ENCODE data around the gene GNAL.

GNAL gene

GRCh38 chr18:11751341-11752115 lies 62.5 kb downstream of the GNAL start:
- no peak for DNase-seq
- in situ Hi-C loops (cut with MboI; ENCODE audit: low pct_unique_long_range_greater_than_20kb, low sequenced_read_pairs): no loop called here

GRCh38 chr18:11752116-11752911 lies 63.2 kb downstream of the GNAL start:
- DNase-seq: no peak
- in situ Hi-C loops (cut with MboI; ENCODE audit: low pct_unique_long_range_greater_than_20kb, low sequenced_read_pairs): no loop called here

- in situ Hi-C loops (cut with MboI; ENCODE audit: low pct_unique_long_range_greater_than_20kb, low sequenced_read_pairs): no loop called here
- no peak for DNase-seq
These were observed 65.9 kb downstream of the GNAL start for GRCh38 chr18:11754979-11755378.

GRCh38 chr18:11757084-11757590 lies 68.1 kb downstream of the GNAL start:
- DNase-seq: no peak
- in situ Hi-C loops (cut with MboI; ENCODE audit: low pct_unique_long_range_greater_than_20kb, low sequenced_read_pairs): no loop called here

GRCh38 chr18:11759456-11759855 lies 70.4 kb downstream of the GNAL start:
- no peak for DNase-seq
- in situ Hi-C loops (cut with MboI; ENCODE audit: low pct_unique_long_range_greater_than_20kb, low sequenced_read_pairs): no loop called here

- in situ Hi-C loops (cut with MboI; ENCODE audit: low pct_unique_long_range_greater_than_20kb, low sequenced_read_pairs): no loop called here
- no peak for DNase-seq
These were observed 71.6 kb downstream of the GNAL start for GRCh38 chr18:11760498-11761167.

- in situ Hi-C loops (cut with MboI; ENCODE audit: low pct_unique_long_range_greater_than_20kb, low sequenced_read_pairs): no loop called here
- DNase-seq: no peak
These were observed 72.5 kb downstream of the GNAL start for GRCh38 chr18:11761553-11761952.

- no peak for DNase-seq
- in situ Hi-C loops (cut with MboI; ENCODE audit: low pct_unique_long_range_greater_than_20kb, low sequenced_read_pairs): no loop called here
These were observed 73.4 kb downstream of the GNAL start for GRCh38 chr18:11762429-11762828.

GRCh38 chr18:11767329-11767728 lies 78.3 kb downstream of the GNAL start:
- DNase-seq: no peak
- in situ Hi-C loops (cut with MboI; ENCODE audit: low pct_unique_long_range_greater_than_20kb, low sequenced_read_pairs): no loop called here

GRCh38 chr18:11767935-11768334 lies 78.9 kb downstream of the GNAL start:
- in situ Hi-C loops (cut with MboI; ENCODE audit: low pct_unique_long_range_greater_than_20kb, low sequenced_read_pairs): no loop called here

GRCh38 chr18:11775436-11776174 lies 86.5 kb downstream of the GNAL start:
- in situ Hi-C loops (cut with MboI; ENCODE audit: low pct_unique_long_range_greater_than_20kb, low sequenced_read_pairs): no loop called here
- no peak for DNase-seq

More at GRCh38 chr18:11767935-11768334, 78.9 kb downstream of the GNAL start:
- DNase-seq: no peak

- in situ Hi-C loops (cut with MboI; ENCODE audit: low pct_unique_long_range_greater_than_20kb, low sequenced_read_pairs): no loop called here
- no peak for DNase-seq
These were observed 91.0 kb downstream of the GNAL start for GRCh38 chr18:11780042-11780441.

GRCh38 chr18:11783716-11784331 lies 94.8 kb downstream of the GNAL start:
- no peak for DNase-seq
- in situ Hi-C loops (cut with MboI; ENCODE audit: low pct_unique_long_range_greater_than_20kb, low sequenced_read_pairs): no loop called here

- no peak for DNase-seq
- in situ Hi-C loops (cut with MboI; ENCODE audit: low pct_unique_long_range_greater_than_20kb, low sequenced_read_pairs): no loop called here
These were observed 95.7 kb downstream of the GNAL start for GRCh38 chr18:11784674-11785304.

GRCh38 chr18:11785444-11786055 lies 96.5 kb downstream of the GNAL start:
- in situ Hi-C loops (cut with MboI; ENCODE audit: low pct_unique_long_range_greater_than_20kb, low sequenced_read_pairs): no loop called here
- DNase-seq: no peak

GRCh38 chr18:11789716-11790510 lies 100.8 kb downstream of the GNAL start:
- in situ Hi-C loops (cut with MboI; ENCODE audit: low pct_unique_long_range_greater_than_20kb, low sequenced_read_pairs): no loop called here
- DNase-seq: no peak

- no peak for DNase-seq
- in situ Hi-C loops (cut with MboI; ENCODE audit: low pct_unique_long_range_greater_than_20kb, low sequenced_read_pairs): no loop called here
These were observed 102.1 kb downstream of the GNAL start for GRCh38 chr18:11791131-11791530.
